ENCODE data around the gene DYNLT2.
A peak's percentile ranks its signal among the peaks of the same experiment; 100 is the strongest.

The DYNLT2 gene

GRCh38 chr6:169726963-169727362 lies 24.4 kb downstream of the DYNLT2 start:
- peaks cover 20% of the 10 kb centered on the region for H3K4me1 ChIP-seq (ENCODE audit: insufficient read depth, low read length)
- H3K36me3 ChIP-seq (ENCODE audit: insufficient read depth, low read length) = no peaks in the 10 kb centered on the region
- H3K9ac ChIP-seq (ENCODE audit: low read depth, low read length) = no peak overlapping the region
- no peaks in the 10 kb centered on the region for H3K9me3 ChIP-seq (ENCODE audit: insufficient read depth, low read depth, low read length)
- H3K4me3 ChIP-seq (ENCODE audit: low read length) = no peak overlapping the region
- no peak overlapping the region for H3K27ac ChIP-seq (ENCODE audit: low read depth, low read length)
- no peaks in the 10 kb centered on the region; the same call in 1 of the 2 replicates for H3K27me3 ChIP-seq (ENCODE audit: insufficient read depth, low read length)

GRCh38 chr6:169726049-169726400 lies 25.3 kb downstream of the DYNLT2 start:
- Histone ChIP-seq H3K4me1 (ENCODE audit: insufficient read depth, low read length) (peaks cover 29% of the 10 kb centered on the region), H3K9ac (ENCODE audit: low read depth, low read length) (peak overlapping the region; percentile 98; the same call in 1 of the 2 replicates), H3K4me3 (ENCODE audit: low read length) (peak overlapping the region; percentile 91), H3K27ac (ENCODE audit: low read depth, low read length) (no peak overlapping the region), H3K27me3 (ENCODE audit: insufficient read depth, low read length) (no peaks in the 10 kb centered on the region; the same call in 1 of the 2 replicates), H3K9me3 (ENCODE audit: insufficient read depth, low read depth, low read length) (no peaks in the 10 kb centered on the region), H3K36me3 (ENCODE audit: insufficient read depth, low read length) (no peaks in the 10 kb centered on the region)
- WGBS = no CpG with 5 or more reads among the region's 1 CpG

- H3K27me3 ChIP-seq (ENCODE audit: insufficient read depth, low read length) = no peaks in the 10 kb centered on the region; the same call in 1 of the 2 replicates
- peaks cover 29% of the 10 kb centered on the region for H3K4me1 ChIP-seq (ENCODE audit: insufficient read depth, low read length)
- no peaks in the 10 kb centered on the region for H3K9me3 ChIP-seq (ENCODE audit: insufficient read depth, low read depth, low read length)
- H3K36me3 ChIP-seq (ENCODE audit: insufficient read depth, low read length) = peaks cover 4% of the 10 kb centered on the region; the same call in 1 of the 2 replicates
- WGBS = 16% methylated on average over 26 of the region's 29 CpGs
- H3K9ac ChIP-seq (ENCODE audit: low read depth, low read length) = peak overlapping the region; percentile 98
- H3K4me3 ChIP-seq (ENCODE audit: low read length) = peak overlapping the region; percentile 91
- H3K27ac ChIP-seq (ENCODE audit: low read depth, low read length) = peak overlapping the region; percentile 98
Observed at GRCh38 chr6:169725125-169726048, 26.0 kb downstream of the DYNLT2 start.

DNA sequence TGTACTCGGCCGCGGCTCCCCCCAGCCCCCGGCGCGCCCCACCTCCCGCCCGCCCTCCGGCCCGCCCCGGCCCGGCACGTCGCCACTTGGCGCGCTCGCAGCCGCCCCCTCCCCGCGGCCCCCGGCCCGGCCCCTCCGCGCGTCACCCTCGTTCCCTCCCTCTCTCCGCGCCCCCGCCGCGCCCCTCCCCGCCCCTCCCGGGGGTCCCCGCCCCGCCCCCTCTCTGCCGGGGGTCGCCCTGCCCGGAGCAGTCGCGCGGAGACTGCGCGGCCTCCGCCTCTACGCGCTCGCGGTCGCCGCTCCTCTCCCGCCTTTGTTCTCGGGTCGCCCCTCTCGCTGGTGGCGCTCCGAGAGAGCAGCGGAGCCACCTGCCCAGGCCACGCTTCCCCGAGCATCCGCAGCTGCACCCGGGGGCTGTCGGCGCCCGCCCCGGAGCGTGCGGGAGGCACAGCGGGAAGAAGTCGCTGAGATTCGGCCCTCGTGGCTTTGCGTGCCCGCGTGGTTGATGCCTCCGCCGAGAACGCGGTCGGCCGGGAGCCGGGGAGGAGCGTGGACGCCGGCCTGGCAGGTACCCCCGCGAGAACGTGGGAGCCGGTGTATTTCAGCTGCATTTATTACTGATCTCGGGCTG lies 26.8 kb downstream of the DYNLT2 start, which contains the start of gene PHF10:
Gene PHF10 (minus strand): TSS at position 7 of the 631 bp plus-strand sequence. CDS start 569 bp downstream, outside the sequence.
- H3K9me3 ChIP-seq (ENCODE audit: insufficient read depth, low read depth, low read length) = no peaks in the 10 kb centered on the region
- H3K4me1 ChIP-seq (ENCODE audit: insufficient read depth, low read length) = peaks cover 29% of the 10 kb centered on the region
- H3K27ac ChIP-seq (ENCODE audit: low read depth, low read length) = peak within 1 kb of the TSS; percentile 98
- H3K4me3 ChIP-seq (ENCODE audit: low read length) = peak within 1 kb of the TSS; percentile 91
- WGBS = under 1% methylated on average over 81 of the region's 89 CpGs
- no peaks in the 10 kb centered on the region; the same call in 1 of the 2 replicates for H3K27me3 ChIP-seq (ENCODE audit: insufficient read depth, low read length)
- peaks cover 6% of the 10 kb centered on the region; the same call in 1 of the 2 replicates for H3K36me3 ChIP-seq (ENCODE audit: insufficient read depth, low read length)
- peak within 1 kb of the TSS; percentile 98 for H3K9ac ChIP-seq (ENCODE audit: low read depth, low read length)

DNA sequence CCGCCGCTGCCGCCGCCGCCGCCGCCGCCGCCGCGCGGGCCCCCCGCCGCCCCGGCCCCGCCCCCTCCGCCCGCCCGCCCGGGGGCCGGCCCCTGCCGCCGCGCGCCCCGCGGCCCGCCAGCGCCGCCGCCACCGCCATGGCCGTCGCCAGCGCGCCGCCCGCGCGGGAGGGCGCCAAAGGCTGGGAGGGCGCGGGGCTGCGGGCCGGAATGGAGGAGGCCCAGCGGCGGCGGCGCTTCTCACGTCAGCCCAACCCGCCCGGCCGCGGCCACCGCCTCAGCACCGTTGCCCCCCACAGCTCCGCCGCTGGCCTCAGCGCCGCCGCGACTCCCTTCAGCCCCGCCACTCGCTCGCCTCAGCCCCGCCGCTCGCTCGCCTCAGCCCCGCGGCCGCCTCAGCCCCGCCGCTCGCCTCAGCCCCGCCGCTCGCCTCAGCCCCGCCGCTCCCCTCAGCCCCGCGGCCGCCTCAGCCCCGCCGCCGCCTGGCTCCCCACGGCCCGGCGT lies 27.3 kb downstream of the DYNLT2 start:
- Histone ChIP-seq H3K4me3 (ENCODE audit: low read length) (peak overlapping the region; percentile 52), H3K4me1 (ENCODE audit: insufficient read depth, low read length) (peaks cover 29% of the 10 kb centered on the region), H3K27ac (ENCODE audit: low read depth, low read length) (peak overlapping the region; percentile 85; the same call in 1 of the 2 replicates)

GRCh38 chr6:169723200-169723909 lies 28.0 kb downstream of the DYNLT2 start:
- Histone ChIP-seq H3K4me1 (ENCODE audit: insufficient read depth, low read length) (peaks cover 29% of the 10 kb centered on the region), H3K9me3 (ENCODE audit: insufficient read depth, low read depth, low read length) (no peaks in the 10 kb centered on the region), H3K27me3 (ENCODE audit: insufficient read depth, low read length) (no peaks in the 10 kb centered on the region; the same call in 1 of the 2 replicates), H3K9ac (ENCODE audit: low read depth, low read length) (peak overlapping the region; percentile 57), H3K4me3 (ENCODE audit: low read length) (peak overlapping the region; percentile 81), H3K36me3 (ENCODE audit: insufficient read depth, low read length) (peaks cover 16% of the 10 kb centered on the region), H3K27ac (ENCODE audit: low read depth, low read length) (peak overlapping the region; percentile 60; the same call in 1 of the 2 replicates)
- under 1% methylated on average over 70 of the region's 70 CpGs for WGBS

More for the DNA sequence above, 27.3 kb downstream of the DYNLT2 start:
- under 1% methylated on average over 85 of the region's 89 CpGs for WGBS
- Histone ChIP-seq H3K9ac (ENCODE audit: low read depth, low read length) (peak overlapping the region; percentile 76), H3K36me3 (ENCODE audit: insufficient read depth, low read length) (peaks cover 11% of the 10 kb centered on the region), H3K27me3 (ENCODE audit: insufficient read depth, low read length) (no peaks in the 10 kb centered on the region; the same call in 1 of the 2 replicates), H3K9me3 (ENCODE audit: insufficient read depth, low read depth, low read length) (no peaks in the 10 kb centered on the region)

GRCh38 chr6:169722362-169723199 lies 28.8 kb downstream of the DYNLT2 start:
- peaks cover 23% of the 10 kb centered on the region for H3K36me3 ChIP-seq (ENCODE audit: insufficient read depth, low read length)

DNA sequence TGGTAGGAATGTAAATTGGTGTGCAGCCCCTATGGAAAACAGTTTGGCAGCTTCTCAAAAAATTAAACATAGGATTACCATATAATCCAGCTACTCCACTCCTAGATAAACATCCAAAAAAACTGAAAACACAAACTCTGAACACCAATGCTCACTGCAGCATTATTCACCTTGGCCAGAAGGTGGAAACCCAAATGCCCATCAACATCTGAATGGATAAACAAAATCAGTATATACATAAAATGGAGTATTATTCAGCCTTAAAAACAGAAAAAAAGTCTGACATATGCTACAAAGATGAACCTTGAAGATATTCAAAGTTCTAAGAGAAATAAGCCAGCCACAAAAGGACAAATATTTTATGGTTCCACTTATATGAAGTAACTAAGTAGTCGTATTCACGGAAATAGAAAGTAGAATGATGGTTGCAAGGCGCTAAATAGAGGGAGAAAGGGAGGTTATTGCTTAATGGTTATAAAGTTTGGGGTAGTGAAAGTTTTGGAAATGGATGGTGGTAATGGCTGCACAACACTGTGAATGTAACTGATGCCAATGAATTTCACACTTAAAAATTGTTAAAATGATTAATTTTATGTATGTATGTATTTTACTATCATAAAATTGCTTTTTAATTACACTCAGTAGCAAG lies 31.0 kb downstream of the DYNLT2 start:
- H3K4me3 ChIP-seq (ENCODE audit: low read length) = no peak overlapping the region
- H3K9me3 ChIP-seq (ENCODE audit: insufficient read depth, low read depth, low read length) = no peaks in the 10 kb centered on the region
- no peak overlapping the region for H3K9ac ChIP-seq (ENCODE audit: low read depth, low read length)
- WGBS = 96% methylated on average over 3 of the region's 3 CpGs
- no peaks in the 10 kb centered on the region; the same call in 1 of the 2 replicates for H3K27me3 ChIP-seq (ENCODE audit: insufficient read depth, low read length)
- peaks cover 18% of the 10 kb centered on the region for H3K4me1 ChIP-seq (ENCODE audit: insufficient read depth, low read length)
- H3K36me3 ChIP-seq (ENCODE audit: insufficient read depth, low read length) = peaks cover 46% of the 10 kb centered on the region
- no peak overlapping the region for H3K27ac ChIP-seq (ENCODE audit: low read depth, low read length)

More at GRCh38 chr6:169722362-169723199, 28.8 kb downstream of the DYNLT2 start:
- H3K4me1 ChIP-seq (ENCODE audit: insufficient read depth, low read length) = peaks cover 29% of the 10 kb centered on the region
- H3K9me3 ChIP-seq (ENCODE audit: insufficient read depth, low read depth, low read length) = no peaks in the 10 kb centered on the region
- no peaks in the 10 kb centered on the region; the same call in 1 of the 2 replicates for H3K27me3 ChIP-seq (ENCODE audit: insufficient read depth, low read length)
- no peak overlapping the region for H3K27ac ChIP-seq (ENCODE audit: low read depth, low read length)
- peak overlapping the region; percentile 81 for H3K4me3 ChIP-seq (ENCODE audit: low read length)
- H3K9ac ChIP-seq (ENCODE audit: low read depth, low read length) = peak overlapping the region; percentile 57; the same call in 1 of the 2 replicates
- 6% methylated on average over 22 of the region's 22 CpGs for WGBS

GRCh38 chr6:169719117-169719516 lies 32.3 kb downstream of the DYNLT2 start:
- Histone ChIP-seq H3K9ac (ENCODE audit: low read depth, low read length) (no peak overlapping the region), H3K27ac (ENCODE audit: low read depth, low read length) (no peak overlapping the region), H3K9me3 (ENCODE audit: insufficient read depth, low read depth, low read length) (no peaks in the 10 kb centered on the region), H3K4me3 (ENCODE audit: low read length) (no peak overlapping the region), H3K27me3 (ENCODE audit: insufficient read depth, low read length) (no peaks in the 10 kb centered on the region; the same call in 1 of the 2 replicates), H3K36me3 (ENCODE audit: insufficient read depth, low read length) (peaks cover 58% of the 10 kb centered on the region), H3K4me1 (ENCODE audit: insufficient read depth, low read length) (peaks cover 16% of the 10 kb centered on the region)
- 98% methylated on average over 4 of the region's 4 CpGs for WGBS
